Thyroid gland (tissue), 4 donors: ENCODE results near the gene STH.

Experiments
- POLR2A ChIP-seq, 2 donors: fragments of 450-650 bp; IDR thresholded peaks; one replicate each; pipeline ENCODE4 v1.6.1; 2017; ENCODE audit warnings: antibody characterized with exemption in 2 of 2, mild to moderate bottlenecking in 2 of 2, moderate library complexity in 1 of 2
- TF ChIP-seq, protein P1 (sequence below), 6 experiments: fragments of 200-600 bp in 3 of 6; fragments of 450-650 bp in 3 of 6; sonication (generic) in 3 of 6; IDR thresholded peaks; one replicate each; pipeline ENCODE4 v1.5.1; 2016 to 2019; ENCODE audit warnings: antibody characterized with exemption in 6 of 6, mild to moderate bottlenecking in 2 of 6, inconsistent platforms in 1 of 6, moderate library complexity in 1 of 6

DNA sequence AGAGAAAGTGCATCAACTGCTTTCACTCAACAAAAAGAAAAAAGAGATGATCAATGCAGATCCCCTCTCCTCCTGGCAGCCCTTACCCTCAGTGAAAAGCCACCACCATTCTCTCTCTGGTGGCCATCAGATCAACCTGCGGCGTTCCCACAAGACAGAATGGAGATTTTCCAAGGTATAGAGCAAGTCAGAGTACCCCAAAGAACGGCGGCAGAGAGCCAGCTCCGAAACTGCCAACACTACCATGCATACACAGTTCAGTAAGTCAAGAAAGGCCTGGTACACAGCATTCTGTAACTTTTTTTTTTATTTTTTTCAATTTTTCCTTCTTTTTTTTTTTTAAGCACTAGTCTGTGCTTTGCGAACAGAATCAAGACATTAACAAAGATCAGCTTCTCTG, 30.6 kb downstream of the STH start:
- TF ChIP-seq, protein P1, sequence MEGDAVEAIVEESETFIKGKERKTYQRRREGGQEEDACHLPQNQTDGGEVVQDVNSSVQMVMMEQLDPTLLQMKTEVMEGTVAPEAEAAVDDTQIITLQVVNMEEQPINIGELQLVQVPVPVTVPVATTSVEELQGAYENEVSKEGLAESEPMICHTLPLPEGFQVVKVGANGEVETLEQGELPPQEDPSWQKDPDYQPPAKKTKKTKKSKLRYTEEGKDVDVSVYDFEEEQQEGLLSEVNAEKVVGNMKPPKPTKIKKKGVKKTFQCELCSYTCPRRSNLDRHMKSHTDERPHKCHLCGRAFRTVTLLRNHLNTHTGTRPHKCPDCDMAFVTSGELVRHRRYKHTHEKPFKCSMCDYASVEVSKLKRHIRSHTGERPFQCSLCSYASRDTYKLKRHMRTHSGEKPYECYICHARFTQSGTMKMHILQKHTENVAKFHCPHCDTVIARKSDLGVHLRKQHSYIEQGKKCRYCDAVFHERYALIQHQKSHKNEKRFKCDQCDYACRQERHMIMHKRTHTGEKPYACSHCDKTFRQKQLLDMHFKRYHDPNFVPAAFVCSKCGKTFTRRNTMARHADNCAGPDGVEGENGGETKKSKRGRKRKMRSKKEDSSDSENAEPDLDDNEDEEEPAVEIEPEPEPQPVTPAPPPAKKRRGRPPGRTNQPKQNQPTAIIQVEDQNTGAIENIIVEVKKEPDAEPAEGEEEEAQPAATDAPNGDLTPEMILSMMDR (IDR thresholded peaks at IDR 0.05): no peak
- no peak for TF ChIP-seq POLR2A (IDR thresholded peaks at IDR 0.05)
